Measurements from ENCODE around the gene GATM. TPM values are rescaled to one million over a fixed set of nuclear protein-coding genes. Genes with fewer than 3 reads are reported as not detected.
A peak's percentile ranks its signal among the peaks of the same experiment; 100 is the strongest.

GATM gene
- total RNA-seq, 4 donors from 2014 or later: 334 to 564 (median 451) TPM

GRCh38 chr15:45402162-45402954, 24.0 kb upstream of the GATM start:
- peaks cover 0 to 25% (median 0%) of the 10 kb centered on the region in 3 donors for H3K36me3 ChIP-seq
- peaks cover 0 to 57% (median 16%) of the 10 kb centered on the region in 4 donors for H3K4me1 ChIP-seq
- H3K27ac ChIP-seq: peak overlapping the region; percentile 77 to 96 (median 92)
- DNase-seq (ENCODE audit: low spot score in 2 of 2): peak; percentile 84 to 88
- TF ChIP-seq, protein P1, sequence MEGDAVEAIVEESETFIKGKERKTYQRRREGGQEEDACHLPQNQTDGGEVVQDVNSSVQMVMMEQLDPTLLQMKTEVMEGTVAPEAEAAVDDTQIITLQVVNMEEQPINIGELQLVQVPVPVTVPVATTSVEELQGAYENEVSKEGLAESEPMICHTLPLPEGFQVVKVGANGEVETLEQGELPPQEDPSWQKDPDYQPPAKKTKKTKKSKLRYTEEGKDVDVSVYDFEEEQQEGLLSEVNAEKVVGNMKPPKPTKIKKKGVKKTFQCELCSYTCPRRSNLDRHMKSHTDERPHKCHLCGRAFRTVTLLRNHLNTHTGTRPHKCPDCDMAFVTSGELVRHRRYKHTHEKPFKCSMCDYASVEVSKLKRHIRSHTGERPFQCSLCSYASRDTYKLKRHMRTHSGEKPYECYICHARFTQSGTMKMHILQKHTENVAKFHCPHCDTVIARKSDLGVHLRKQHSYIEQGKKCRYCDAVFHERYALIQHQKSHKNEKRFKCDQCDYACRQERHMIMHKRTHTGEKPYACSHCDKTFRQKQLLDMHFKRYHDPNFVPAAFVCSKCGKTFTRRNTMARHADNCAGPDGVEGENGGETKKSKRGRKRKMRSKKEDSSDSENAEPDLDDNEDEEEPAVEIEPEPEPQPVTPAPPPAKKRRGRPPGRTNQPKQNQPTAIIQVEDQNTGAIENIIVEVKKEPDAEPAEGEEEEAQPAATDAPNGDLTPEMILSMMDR (IDR thresholded peaks at IDR 0.05): peak in 1 of 5 experiments; percentile 32
- TF ChIP-seq POLR2A (IDR thresholded peaks at IDR 0.05) (peak; percentile 70 to 83), EP300 (IDR thresholded peaks at IDR 0.05) (peak; percentile 73 to 95)
- peak overlapping the region; percentile 72 to 99 (median 84) for H3K4me3 ChIP-seq
- WGBS, 2 donors: 1% methylated on average over 23 to 68 of the region's 84 CpGs
- H3K27me3 ChIP-seq: no peaks in the 10 kb centered on the region
- no peaks in the 10 kb centered on the region for H3K9me3 ChIP-seq

- peaks cover 0 to 18% (median 0%) of the 10 kb centered on the region in 3 donors for H3K36me3 ChIP-seq
- H3K4me1 ChIP-seq: peaks cover 0 to 52% (median 16%) of the 10 kb centered on the region in 4 donors
- no peaks in the 10 kb centered on the region for H3K27me3 ChIP-seq
- 2 to 4% methylated on average over 12 of the region's 12 CpGs for WGBS, 2 donors
- TF ChIP-seq, protein P1 (IDR thresholded peaks at IDR 0.05): no peak
- no peak for TF ChIP-seq POLR2A (IDR thresholded peaks at IDR 0.05)
- no peak for TF ChIP-seq EP300 (IDR thresholded peaks at IDR 0.05)
- no peaks in the 10 kb centered on the region for H3K9me3 ChIP-seq
- DNase-seq (ENCODE audit: low spot score in 2 of 2): no peak
- H3K4me3 ChIP-seq: peak overlapping the region; percentile 72 to 99 (median 84)
- peak overlapping the region; percentile 77 to 96 (median 92) for H3K27ac ChIP-seq
These were observed 23.4 kb upstream of the GATM start for GRCh38 chr15:45401665-45402161.

DNA sequence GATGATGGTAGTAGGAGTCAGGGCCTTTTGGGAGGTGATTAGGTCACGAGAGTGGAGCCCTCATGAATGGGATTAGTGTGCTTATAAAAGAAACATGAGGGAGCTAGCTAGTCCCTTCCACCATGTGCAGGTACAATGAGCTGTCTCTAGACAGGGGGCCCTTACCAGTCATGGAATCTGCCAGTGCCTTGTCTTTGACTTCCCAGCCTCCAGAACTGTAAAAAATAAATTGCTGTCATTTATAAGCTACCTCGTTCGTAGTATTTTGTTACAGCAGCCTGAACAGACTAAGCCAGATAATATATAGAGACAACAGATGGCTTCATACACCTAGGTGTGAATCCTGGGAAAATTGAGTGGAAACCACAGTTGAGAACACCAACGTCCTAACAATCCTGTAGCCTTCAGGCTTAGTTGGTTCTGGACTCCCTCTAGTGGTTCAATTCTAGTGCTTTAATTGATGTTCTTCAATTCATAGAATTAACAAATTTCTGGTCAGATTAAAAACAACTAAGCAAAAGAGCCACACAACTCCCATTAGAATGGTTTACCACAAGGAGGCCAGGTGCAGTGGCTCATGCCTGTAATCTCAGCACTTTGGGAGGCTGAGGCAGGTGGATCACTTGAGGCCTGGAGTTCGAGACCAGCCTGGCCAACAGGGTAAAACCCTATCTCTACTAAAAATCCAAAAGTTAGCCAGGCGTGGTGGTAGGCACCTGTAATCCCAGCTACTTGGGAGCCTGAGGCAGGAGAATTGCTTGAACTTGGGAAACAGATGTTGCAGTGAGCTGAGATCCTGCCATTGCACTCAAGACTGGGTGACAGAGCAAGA, 21.3 kb upstream of the GATM start:
- WGBS, 2 donors: 50 to 52% methylated on average over 6 of the region's 6 CpGs
- Histone ChIP-seq H3K4me3 (no peak overlapping the region), H3K4me1 (peaks cover 0 to 37% (median 12%) of the 10 kb centered on the region in 4 donors), H3K36me3 (no peaks in the 10 kb centered on the region), H3K27ac (no peak overlapping the region), H3K9me3 (no peaks in the 10 kb centered on the region), H3K27me3 (no peaks in the 10 kb centered on the region)
- TF ChIP-seq POLR2A (IDR thresholded peaks at IDR 0.05): no peak
- TF ChIP-seq, protein P1 (IDR thresholded peaks at IDR 0.05): peak; percentile 67 to 80 (median 72)
- no peak for DNase-seq (ENCODE audit: low spot score in 2 of 2)

DNA sequence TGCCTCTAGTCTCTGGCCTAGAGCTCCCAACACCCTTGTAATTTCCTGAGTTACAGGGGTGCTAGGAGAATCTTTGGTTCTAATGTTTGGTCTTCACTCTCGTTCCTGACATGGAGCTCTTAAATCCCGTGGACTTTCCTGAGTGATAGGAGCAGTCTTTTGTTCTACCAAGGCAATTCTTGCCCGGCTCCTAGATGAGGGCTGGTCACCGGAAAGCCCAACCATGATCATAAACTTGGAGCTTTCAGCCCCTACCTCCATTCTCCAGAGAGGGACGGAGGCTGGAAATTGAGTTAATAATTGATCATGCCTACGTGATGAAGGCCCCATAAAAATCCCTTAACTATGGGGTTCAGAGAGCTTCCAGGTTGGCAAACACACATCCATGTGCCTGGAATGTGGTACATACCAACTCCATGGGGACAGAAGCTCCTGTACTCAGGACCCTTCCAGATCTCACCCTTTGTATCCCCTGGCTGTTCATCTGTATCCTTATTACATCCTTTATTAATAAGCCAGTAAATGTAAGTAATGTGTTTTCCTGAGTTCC, 18.8 kb upstream of the GATM start:
- Histone ChIP-seq H3K27ac (peak overlapping the region in 1 of 4 donors; percentile 26), H3K4me1 (peaks cover 0 to 32% (median 2%) of the 10 kb centered on the region in 4 donors), H3K9me3 (no peaks in the 10 kb centered on the region), H3K27me3 (no peaks in the 10 kb centered on the region), H3K4me3 (no peak overlapping the region), H3K36me3 (no peaks in the 10 kb centered on the region)
- DNase-seq (ENCODE audit: low spot score in 2 of 2): no peak
- TF ChIP-seq, protein P1 (IDR thresholded peaks at IDR 0.05): no peak
- TF ChIP-seq POLR2A (IDR thresholded peaks at IDR 0.05) (no peak), EP300 (IDR thresholded peaks at IDR 0.05) (no peak)
- 80 to 83% methylated on average over 6 of the region's 6 CpGs for WGBS, 2 donors
